Measurements from ENCODE around the gene GRM5. TPM values are rescaled to one million over a fixed set of nuclear protein-coding genes. Genes with fewer than 3 reads are reported as not detected.

GRM5 gene
- total and polyA plus RNA-seq, 4 donors = not detected

DNA sequence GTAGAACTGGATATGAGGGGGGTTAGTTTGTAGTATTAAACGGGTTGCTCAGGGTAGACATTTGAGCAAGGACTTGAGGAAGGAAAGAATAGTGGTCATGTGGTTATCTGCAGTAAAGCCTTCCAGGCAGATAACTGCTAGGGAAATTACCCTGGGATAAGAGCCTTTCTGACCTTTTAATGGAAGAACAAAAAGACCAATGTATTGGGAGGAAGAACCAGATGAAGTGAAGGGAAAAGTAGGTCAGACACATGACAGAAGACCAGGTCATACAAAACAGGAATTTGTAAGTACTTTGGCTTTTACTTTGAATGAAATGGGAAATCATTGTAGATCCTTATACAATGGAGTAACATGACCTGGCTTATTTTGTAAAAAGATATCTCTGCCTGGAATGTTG, 486.3 kb downstream of the GRM5 start:
- TF ChIP-seq YY1 (IDR thresholded peaks at IDR 0.05) (no peak), RAD21 (IDR thresholded peaks at IDR 0.05) (no peak), NR2F2 (IDR thresholded peaks at IDR 0.05) (no peak), HNF4G (IDR thresholded peaks at IDR 0.05) (no peak)
- TF ChIP-seq, protein P1, sequence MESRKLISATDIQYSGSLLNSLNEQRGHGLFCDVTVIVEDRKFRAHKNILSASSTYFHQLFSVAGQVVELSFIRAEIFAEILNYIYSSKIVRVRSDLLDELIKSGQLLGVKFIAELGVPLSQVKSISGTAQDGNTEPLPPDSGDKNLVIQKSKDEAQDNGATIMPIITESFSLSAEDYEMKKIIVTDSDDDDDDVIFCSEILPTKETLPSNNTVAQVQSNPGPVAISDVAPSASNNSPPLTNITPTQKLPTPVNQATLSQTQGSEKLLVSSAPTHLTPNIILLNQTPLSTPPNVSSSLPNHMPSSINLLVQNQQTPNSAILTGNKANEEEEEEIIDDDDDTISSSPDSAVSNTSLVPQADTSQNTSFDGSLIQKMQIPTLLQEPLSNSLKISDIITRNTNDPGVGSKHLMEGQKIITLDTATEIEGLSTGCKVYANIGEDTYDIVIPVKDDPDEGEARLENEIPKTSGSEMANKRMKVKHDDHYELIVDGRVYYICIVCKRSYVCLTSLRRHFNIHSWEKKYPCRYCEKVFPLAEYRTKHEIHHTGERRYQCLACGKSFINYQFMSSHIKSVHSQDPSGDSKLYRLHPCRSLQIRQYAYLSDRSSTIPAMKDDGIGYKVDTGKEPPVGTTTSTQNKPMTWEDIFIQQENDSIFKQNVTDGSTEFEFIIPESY (IDR thresholded peaks at IDR 0.05) = no peak
- no peaks in the 10 kb centered on the region for H3K36me3 ChIP-seq (ENCODE audit: control insufficient read depth in 4 of 4, insufficient read depth in 3 of 4, low read depth in 1 of 4, low read length in 3 of 4)
- H3K27me3 ChIP-seq (ENCODE audit: control insufficient read depth in 4 of 4, insufficient read depth in 4 of 4, low read length in 3 of 4) = no peaks in the 10 kb centered on the region
- H3K27ac ChIP-seq (ENCODE audit: low read depth in 1 of 2, low read length in 2 of 2) = no peak overlapping the region
- H3K9ac ChIP-seq (ENCODE audit: low read depth in 1 of 2, low read length in 2 of 2) = no peak overlapping the region
- no peaks in the 10 kb centered on the region for H3K4me1 ChIP-seq (ENCODE audit: control insufficient read depth in 4 of 4, insufficient read depth in 4 of 4, low read length in 3 of 4)
- no peak overlapping the region for H3K4me3 ChIP-seq (ENCODE audit: low read depth in 1 of 3, low read length in 3 of 3)
- 24% methylated on average over 1 of the region's 1 CpG for WGBS
- H3K9me3 ChIP-seq (ENCODE audit: control insufficient read depth in 4 of 4, low read length in 3 of 4) = no peaks in the 10 kb centered on the region
- no peak for DNase-seq (ENCODE audit: low spot score)

DNA sequence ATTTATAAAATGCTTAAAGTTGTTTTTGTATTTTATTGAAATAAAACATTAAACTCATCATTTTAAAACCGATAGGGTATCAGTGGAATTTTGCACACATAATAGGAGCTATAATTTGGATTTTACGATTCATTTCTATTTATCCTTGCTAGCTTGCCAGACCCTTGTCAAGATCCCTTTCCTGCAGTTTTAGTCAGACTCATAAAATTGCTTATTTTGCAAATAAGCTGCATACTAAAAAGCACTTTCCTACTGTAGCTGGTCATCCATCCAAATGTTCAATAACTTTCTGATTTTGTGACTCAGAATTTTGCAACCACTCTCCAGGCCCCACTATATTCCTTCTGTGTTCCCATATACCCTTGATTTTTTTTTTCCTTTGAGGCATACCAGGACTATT, 489.0 kb downstream of the GRM5 start:
- H3K27me3 ChIP-seq (ENCODE audit: control insufficient read depth in 4 of 4, insufficient read depth in 4 of 4, low read length in 3 of 4) = no peaks in the 10 kb centered on the region
- H3K36me3 ChIP-seq (ENCODE audit: control insufficient read depth in 4 of 4, insufficient read depth in 3 of 4, low read depth in 1 of 4, low read length in 3 of 4) = no peaks in the 10 kb centered on the region
- TF ChIP-seq, protein P1 (IDR thresholded peaks at IDR 0.05) = no peak
- TF ChIP-seq JUND (IDR thresholded peaks at IDR 0.05) (no peak), ATF3 (IDR thresholded peaks at IDR 0.05) (no peak), SP1 (IDR thresholded peaks at IDR 0.05) (no peak), GABPA (IDR thresholded peaks at IDR 0.05 in 1 of 2, conservative IDR thresholded peaks at IDR 0.05 in 1 of 2) (no peak), YY1 (IDR thresholded peaks at IDR 0.05) (no peak), MAX (IDR thresholded peaks at IDR 0.05) (no peak), HNF4A (conservative IDR thresholded peaks at IDR 0.05) (no peak), TAF1 (conservative IDR thresholded peaks at IDR 0.05) (no peak), NR2F2 (IDR thresholded peaks at IDR 0.05) (no peak), FOXA1 (IDR thresholded peaks at IDR 0.05) (no peak), EGR1 (IDR thresholded peaks at IDR 0.05; ENCODE audit: low read depth in 2 of 2) (no peak), RAD21 (IDR thresholded peaks at IDR 0.05) (no peak)
- TF ChIP-seq, protein P2, sequence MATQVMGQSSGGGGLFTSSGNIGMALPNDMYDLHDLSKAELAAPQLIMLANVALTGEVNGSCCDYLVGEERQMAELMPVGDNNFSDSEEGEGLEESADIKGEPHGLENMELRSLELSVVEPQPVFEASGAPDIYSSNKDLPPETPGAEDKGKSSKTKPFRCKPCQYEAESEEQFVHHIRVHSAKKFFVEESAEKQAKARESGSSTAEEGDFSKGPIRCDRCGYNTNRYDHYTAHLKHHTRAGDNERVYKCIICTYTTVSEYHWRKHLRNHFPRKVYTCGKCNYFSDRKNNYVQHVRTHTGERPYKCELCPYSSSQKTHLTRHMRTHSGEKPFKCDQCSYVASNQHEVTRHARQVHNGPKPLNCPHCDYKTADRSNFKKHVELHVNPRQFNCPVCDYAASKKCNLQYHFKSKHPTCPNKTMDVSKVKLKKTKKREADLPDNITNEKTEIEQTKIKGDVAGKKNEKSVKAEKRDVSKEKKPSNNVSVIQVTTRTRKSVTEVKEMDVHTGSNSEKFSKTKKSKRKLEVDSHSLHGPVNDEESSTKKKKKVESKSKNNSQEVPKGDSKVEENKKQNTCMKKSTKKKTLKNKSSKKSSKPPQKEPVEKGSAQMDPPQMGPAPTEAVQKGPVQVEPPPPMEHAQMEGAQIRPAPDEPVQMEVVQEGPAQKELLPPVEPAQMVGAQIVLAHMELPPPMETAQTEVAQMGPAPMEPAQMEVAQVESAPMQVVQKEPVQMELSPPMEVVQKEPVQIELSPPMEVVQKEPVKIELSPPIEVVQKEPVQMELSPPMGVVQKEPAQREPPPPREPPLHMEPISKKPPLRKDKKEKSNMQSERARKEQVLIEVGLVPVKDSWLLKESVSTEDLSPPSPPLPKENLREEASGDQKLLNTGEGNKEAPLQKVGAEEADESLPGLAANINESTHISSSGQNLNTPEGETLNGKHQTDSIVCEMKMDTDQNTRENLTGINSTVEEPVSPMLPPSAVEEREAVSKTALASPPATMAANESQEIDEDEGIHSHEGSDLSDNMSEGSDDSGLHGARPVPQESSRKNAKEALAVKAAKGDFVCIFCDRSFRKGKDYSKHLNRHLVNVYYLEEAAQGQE (IDR thresholded peaks at IDR 0.05) = no peak
- TF ChIP-seq, protein P3, sequence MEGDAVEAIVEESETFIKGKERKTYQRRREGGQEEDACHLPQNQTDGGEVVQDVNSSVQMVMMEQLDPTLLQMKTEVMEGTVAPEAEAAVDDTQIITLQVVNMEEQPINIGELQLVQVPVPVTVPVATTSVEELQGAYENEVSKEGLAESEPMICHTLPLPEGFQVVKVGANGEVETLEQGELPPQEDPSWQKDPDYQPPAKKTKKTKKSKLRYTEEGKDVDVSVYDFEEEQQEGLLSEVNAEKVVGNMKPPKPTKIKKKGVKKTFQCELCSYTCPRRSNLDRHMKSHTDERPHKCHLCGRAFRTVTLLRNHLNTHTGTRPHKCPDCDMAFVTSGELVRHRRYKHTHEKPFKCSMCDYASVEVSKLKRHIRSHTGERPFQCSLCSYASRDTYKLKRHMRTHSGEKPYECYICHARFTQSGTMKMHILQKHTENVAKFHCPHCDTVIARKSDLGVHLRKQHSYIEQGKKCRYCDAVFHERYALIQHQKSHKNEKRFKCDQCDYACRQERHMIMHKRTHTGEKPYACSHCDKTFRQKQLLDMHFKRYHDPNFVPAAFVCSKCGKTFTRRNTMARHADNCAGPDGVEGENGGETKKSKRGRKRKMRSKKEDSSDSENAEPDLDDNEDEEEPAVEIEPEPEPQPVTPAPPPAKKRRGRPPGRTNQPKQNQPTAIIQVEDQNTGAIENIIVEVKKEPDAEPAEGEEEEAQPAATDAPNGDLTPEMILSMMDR (IDR thresholded peaks at IDR 0.05; ENCODE audit: low read depth, low read length, missing input control) = no peak
- WGBS = 73% methylated on average over 2 of the region's 2 CpGs
- DNase-seq (ENCODE audit: low spot score) = no peak
- H3K9ac ChIP-seq (ENCODE audit: low read depth in 1 of 2, low read length in 2 of 2) = no peak overlapping the region
- no peaks in the 10 kb centered on the region for H3K4me1 ChIP-seq (ENCODE audit: control insufficient read depth in 4 of 4, insufficient read depth in 4 of 4, low read length in 3 of 4)
- H3K9me3 ChIP-seq (ENCODE audit: control insufficient read depth in 4 of 4, low read length in 3 of 4) = no peaks in the 10 kb centered on the region
- H3K27ac ChIP-seq (ENCODE audit: low read depth in 1 of 2, low read length in 2 of 2) = no peak overlapping the region
- H3K4me3 ChIP-seq (ENCODE audit: low read depth in 1 of 3, low read length in 3 of 3) = no peak overlapping the region
